Smooth muscle cell (in vitro differentiated cells): ENCODE results near the gene SOST. TPM values are rescaled to one million over a fixed set of nuclear protein-coding genes. Genes with fewer than 3 reads are reported as not detected.
"Not testable (repeated sequence)": the region's sequence is repeated elsewhere in the genome, so short reads cannot be mapped to it uniquely, and the experiment has no call there.

Experiments
- DNase-seq: peaks from one replicate; lab custom pipeline; 2025; ENCODE audit not compliant: unreplicated experiment; lab: John Stamatoyannopoulos, UW
- H2AFZ ChIP-seq: fragments of 200-600 bp; sonication (generic); 2 replicates; pipeline ENCODE4 v1.6.0; 2016; ENCODE audit warnings: antibody characterized with exemption, low read depth, mild to moderate bottlenecking
- H3F3A ChIP-seq: fragments of 200-600 bp; sonication (generic); 2 replicates; pipeline ENCODE4 v1.6.0; 2017; ENCODE audit warnings: antibody characterized with exemption, low read depth
- H3K27ac ChIP-seq: fragments of 200-600 bp; sonication (generic); 2 replicates; pipeline ENCODE4 v1.5.1; 2016; ENCODE audit warnings: low read depth, mild to moderate bottlenecking
- H3K27me3 ChIP-seq: fragments of 200-600 bp; sonication (generic); 2 replicates; pipeline ENCODE4 v1.6.1; 2016; ENCODE audit warnings: low read depth, mild to moderate bottlenecking
- H3K36me3 ChIP-seq: fragments of 200-600 bp; sonication (generic); 2 replicates; pipeline ENCODE4 v1.5.1; 2016; ENCODE audit warnings: low read depth
- H3K4me1 ChIP-seq: fragments of 200-600 bp; sonication (generic); 2 replicates; pipeline ENCODE4 v1.5.1; 2016; ENCODE audit warnings: low read depth
- H3K4me2 ChIP-seq: fragments of 200-600 bp; sonication (generic); 2 replicates; pipeline ENCODE4 v1.6.0; 2016; ENCODE audit warnings: mild to moderate bottlenecking
- H3K4me3 ChIP-seq: fragments of 200-600 bp; sonication (generic); 2 replicates; pipeline ENCODE4 v1.5.1; 2016; ENCODE audit warnings: mild to moderate bottlenecking
- H3K79me2 ChIP-seq: fragments of 200-600 bp; sonication (generic); 2 replicates; pipeline ENCODE4 v1.6.0; 2016; ENCODE audit warnings: low read depth, mild to moderate bottlenecking
- H3K9ac ChIP-seq: fragments of 200-600 bp; sonication (generic); 2 replicates; pipeline ENCODE4 v1.6.0; 2016; ENCODE audit warnings: low read depth
- H3K9me3 ChIP-seq: fragments of 200-600 bp; sonication (generic); replicated peaks from 2 replicates; pipeline ENCODE4 v1.5.1; 2016; ENCODE audit warnings: low read depth
- H4K20me1 ChIP-seq: fragments of 200-600 bp; sonication (generic); 2 replicates; pipeline ENCODE4 v1.6.0; 2016; ENCODE audit warnings: low read depth
- CTCF ChIP-seq: fragments of 200-600 bp; sonication (generic); IDR thresholded peaks from 2 replicates; pipeline ENCODE4 v1.5.1; 2017; ENCODE audit warnings: borderline replicate concordance, mild to moderate bottlenecking, antibody characterized with exemption; ENCODE audit not compliant: insufficient read depth, poor library complexity, severe bottlenecking
- whole genome bisulfite sequencing: methylation state at CpG from one replicate; pipeline ENCODE4 v1.1.7; 2016; ENCODE audit warnings: low lambda C conversion rate; 5-methylcytosine and 5-hydroxymethylcytosine counted together
- polyA plus RNA-seq: library from polyadenylated mRNA; unstranded; fragments of >200 nt; fragmentation: Nextera tagmentation; extraction: Ambion mirVana; gene quantifications from 2 replicates; pipeline ENCODE4 v1.2.1, GENCODE V29; 2016
- total RNA-seq: library from RNA; depleted of rRNA; stranded (reverse); fragments of >200 nt; gene quantifications from 2 replicates; pipeline ENCODE4 v1.2.3, GENCODE V29; 2014

SOST gene
- total and polyA plus RNA-seq, 2 experiments from 2014 or later, result not detected

- H3K27me3 ChIP-seq, result no peaks in the 10 kb centered on the region
- H3K36me3 ChIP-seq, result no peaks in the 10 kb centered on the region
- H3F3A ChIP-seq, result no peaks in the 10 kb centered on the region
- no peaks in the 10 kb centered on the region for H3K9me3 ChIP-seq
- no peaks in the 10 kb centered on the region for H3K79me2 ChIP-seq
- no peak overlapping the region for H3K4me2 ChIP-seq
- no peak for TF ChIP-seq CTCF
- no peak for DNase-seq
- H2AFZ ChIP-seq, result no peak overlapping the region
- no peak overlapping the region for H3K4me3 ChIP-seq
- H3K27ac ChIP-seq, result no peak overlapping the region
- H4K20me1 ChIP-seq, result no peaks in the 10 kb centered on the region
- H3K9ac ChIP-seq, result no peak overlapping the region
- H3K4me1 ChIP-seq, result no peaks in the 10 kb centered on the region
- WGBS, result 94% methylated on average over 3 of the region's 3 CpGs
These were observed 43.3 kb upstream of the SOST start for GRCh38 chr17:43801844-43802243.

GRCh38 chr17:43800736-43801135, 42.1 kb upstream of the SOST start:
- H3K4me2 ChIP-seq, result no peak overlapping the region
- H3K4me3 ChIP-seq, result no peak overlapping the region
- no peaks in the 10 kb centered on the region for H3F3A ChIP-seq
- no peaks in the 10 kb centered on the region for H3K79me2 ChIP-seq
- H3K36me3 ChIP-seq, result no peaks in the 10 kb centered on the region
- H3K27ac ChIP-seq, result no peak overlapping the region
- no peaks in the 10 kb centered on the region for H4K20me1 ChIP-seq
- no peak overlapping the region for H2AFZ ChIP-seq
- no peak for TF ChIP-seq CTCF
- H3K9me3 ChIP-seq, result no peaks in the 10 kb centered on the region
- H3K4me1 ChIP-seq, result no peaks in the 10 kb centered on the region
- DNase-seq, result no peak
- WGBS, result 98% methylated on average over 3 of the region's 3 CpGs
- no peak overlapping the region for H3K9ac ChIP-seq
- no peaks in the 10 kb centered on the region for H3K27me3 ChIP-seq

- Histone ChIP-seq H3K4me1 (no peaks in the 10 kb centered on the region), H3F3A (no peaks in the 10 kb centered on the region), H3K27me3 (no peaks in the 10 kb centered on the region), H3K4me3 (no peak overlapping the region), H2AFZ (no peak overlapping the region), H4K20me1 (no peaks in the 10 kb centered on the region), H3K27ac (no peak overlapping the region), H3K9me3 (no peaks in the 10 kb centered on the region), H3K9ac (no peak overlapping the region), H3K36me3 (no peaks in the 10 kb centered on the region), H3K4me2 (no peak overlapping the region), H3K79me2 (no peaks in the 10 kb centered on the region)
- WGBS, result 95% methylated on average over 2 of the region's 2 CpGs
- no peak for TF ChIP-seq CTCF
- no peak for DNase-seq
These were observed 40.5 kb upstream of the SOST start for GRCh38 chr17:43799047-43799446.

- H2AFZ ChIP-seq, H3K9ac ChIP-seq, H3K4me1 ChIP-seq, H3K27me3 ChIP-seq, H3F3A ChIP-seq, H3K9me3 ChIP-seq, DNase-seq, H3K27ac ChIP-seq, H3K4me2 ChIP-seq, H3K4me3 ChIP-seq, H4K20me1 ChIP-seq, H3K79me2 ChIP-seq, H3K36me3 ChIP-seq: not testable (repeated sequence)
- 86% methylated on average over 9 of the region's 9 CpGs for WGBS
These were observed 39.4 kb upstream of the SOST start for GRCh38 chr17:43798024-43798423.

- H4K20me1 ChIP-seq, H3K9ac ChIP-seq, H3K4me2 ChIP-seq, H3F3A ChIP-seq, H3K36me3 ChIP-seq, H3K4me1 ChIP-seq, H3K27me3 ChIP-seq, H3K79me2 ChIP-seq, H2AFZ ChIP-seq, H3K4me3 ChIP-seq, H3K27ac ChIP-seq, H3K9me3 ChIP-seq, DNase-seq: not testable (repeated sequence)
- 93% methylated on average over 4 of the region's 4 CpGs for WGBS
These were observed 34.1 kb upstream of the SOST start for GRCh38 chr17:43792668-43793067.
